Prostate gland (tissue), 2 donors: ENCODE measurements around the gene ATP6V0A4. TPM values are rescaled to one million over a fixed set of nuclear protein-coding genes. Genes with fewer than 3 reads are reported as not detected.

ENCODE experiments used
- DNase-seq: peaks from one replicate; pipeline ENCODE4 v3.0.0-alpha.2; 2019; ENCODE audit warnings: low spot score
- H3K27ac ChIP-seq, 2 donors: fragments of 200-600 bp; sonication (generic); 2 replicates each; pipeline ENCODE4 v1.5.1; 2017 to 2019
- H3K27me3 ChIP-seq: fragments of 200-600 bp; sonication (generic); replicated peaks from 2 replicates; pipeline ENCODE4 v1.5.1; 2019; ENCODE audit not compliant: insufficient read depth
- H3K36me3 ChIP-seq, 2 donors: fragments of 200-600 bp; sonication (generic); 1 replicate in 1 of 2; 2 replicates in 1 of 2; pipeline versions ENCODE4 v1.5.1 to v1.8.1; 2017 to 2019
- H3K4me1 ChIP-seq: fragments of 200-600 bp; sonication (generic); replicated peaks from 2 replicates; pipeline ENCODE4 v1.5.1; 2019
- H3K4me3 ChIP-seq, 2 donors: fragments of 200-600 bp; sonication (generic); 2 replicates each; pipeline ENCODE4 v1.5.1; 2017 to 2019
- H3K9me3 ChIP-seq: fragments of 200-600 bp; sonication (generic); 2 replicates; pipeline ENCODE4 v1.5.1; 2017
- POLR2A ChIP-seq: fragments of 450-650 bp; IDR thresholded peaks from one replicate; pipeline ENCODE4 v1.6.1; 2016; ENCODE audit warnings: antibody characterized with exemption, mild to moderate bottlenecking
- POLR2AphosphoS5 ChIP-seq: sonication (generic); formaldehyde crosslinking; IDR thresholded peaks from one replicate; pipeline ENCODE4 v1.6.1; 2017; ENCODE audit warnings: antibody characterized with exemption
- WGBS: methylation state at CpG from one replicate; pipeline ENCODE4 v1.1.5; 2018; 5-methylcytosine and 5-hydroxymethylcytosine counted together
- intact Hi-C: fragments of 100-400 bp; cut with DNase I; formaldehyde crosslinking; loops from one replicate; pipeline ENCODE4 v1.14.2; 2022
- total RNA-seq, 2 donors: library from RNA; depleted of rRNA; stranded (reverse); fragments of >200 nt; gene quantifications; one replicate each; pipeline ENCODE4 v1.1.0, GENCODE V29; 2016
- TF ChIP-seq, protein P1 (sequence below), 4 experiments: fragments of 200-600 bp in 2 of 4; fragments of 450-650 bp in 2 of 4; sonication (generic) in 2 of 4; IDR thresholded peaks; 1 replicate in 3 of 4; 2 replicates in 1 of 4; pipeline ENCODE4 v1.5.1; 2016 to 2019; ENCODE audit warnings: antibody characterized with exemption in 4 of 4, mild to moderate bottlenecking in 2 of 4, moderate library complexity in 2 of 4

ATP6V0A4 gene
- total RNA-seq = 1 to 10 TPM in 1 of 2 donors, under 1 TPM in 1; 0.62 to 1.2 TPM

DNA sequence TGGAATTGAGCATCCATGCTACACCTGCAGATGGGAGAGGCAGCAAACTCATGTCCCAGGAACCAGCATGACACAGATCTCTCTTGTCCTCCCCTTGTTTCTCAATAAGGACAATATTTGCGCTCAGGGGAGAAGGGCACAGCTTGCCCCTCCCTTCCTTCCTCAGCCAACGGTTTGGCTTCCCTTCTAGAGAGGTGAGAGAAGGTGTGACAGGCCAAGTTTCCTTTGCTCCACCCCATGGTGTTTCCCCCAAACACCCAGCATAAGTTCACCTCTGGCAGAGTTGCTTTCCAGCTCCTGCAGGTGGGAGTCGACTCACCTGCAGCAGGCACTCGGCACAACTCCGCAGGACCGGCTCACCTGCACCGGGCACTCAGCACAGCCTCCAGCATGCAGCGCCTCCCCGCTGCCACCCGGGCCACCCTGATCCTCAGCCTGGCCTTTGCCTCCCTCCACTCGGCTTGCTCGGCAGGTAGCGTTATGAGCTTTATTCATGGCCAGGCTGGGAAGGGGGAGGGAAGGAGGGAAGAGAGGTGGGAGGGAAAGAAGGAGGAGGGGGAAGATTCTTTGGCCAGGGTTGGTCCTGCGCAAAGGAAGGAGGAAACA is at the start of gene ATP6V0A4, which contains the start of gene TMEM213:
TSS of gene ATP6V0A4 (minus strand) at position 482 of the 606 bp plus-strand sequence. CDS start 26,949 bp downstream, outside the sequence.
TSS of gene TMEM213 (plus strand) at position 280 of the 606 bp plus-strand sequence. CDS start at position 391, 111 bp downstream.
- H3K27ac ChIP-seq = no peak within 1 kb of the TSS
- DNase-seq = no peak
- H3K36me3 ChIP-seq = no peaks in the 10 kb centered on the region
- no peak within 1 kb of the TSS for H3K4me3 ChIP-seq
- no peaks in the 10 kb centered on the region for H3K9me3 ChIP-seq
- no peaks in the 10 kb centered on the region for H3K27me3 ChIP-seq
- TF ChIP-seq POLR2AphosphoS5 (no peak), POLR2A (no peak)
- TF ChIP-seq, protein P1, sequence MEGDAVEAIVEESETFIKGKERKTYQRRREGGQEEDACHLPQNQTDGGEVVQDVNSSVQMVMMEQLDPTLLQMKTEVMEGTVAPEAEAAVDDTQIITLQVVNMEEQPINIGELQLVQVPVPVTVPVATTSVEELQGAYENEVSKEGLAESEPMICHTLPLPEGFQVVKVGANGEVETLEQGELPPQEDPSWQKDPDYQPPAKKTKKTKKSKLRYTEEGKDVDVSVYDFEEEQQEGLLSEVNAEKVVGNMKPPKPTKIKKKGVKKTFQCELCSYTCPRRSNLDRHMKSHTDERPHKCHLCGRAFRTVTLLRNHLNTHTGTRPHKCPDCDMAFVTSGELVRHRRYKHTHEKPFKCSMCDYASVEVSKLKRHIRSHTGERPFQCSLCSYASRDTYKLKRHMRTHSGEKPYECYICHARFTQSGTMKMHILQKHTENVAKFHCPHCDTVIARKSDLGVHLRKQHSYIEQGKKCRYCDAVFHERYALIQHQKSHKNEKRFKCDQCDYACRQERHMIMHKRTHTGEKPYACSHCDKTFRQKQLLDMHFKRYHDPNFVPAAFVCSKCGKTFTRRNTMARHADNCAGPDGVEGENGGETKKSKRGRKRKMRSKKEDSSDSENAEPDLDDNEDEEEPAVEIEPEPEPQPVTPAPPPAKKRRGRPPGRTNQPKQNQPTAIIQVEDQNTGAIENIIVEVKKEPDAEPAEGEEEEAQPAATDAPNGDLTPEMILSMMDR (IDR thresholded peaks at IDR 0.05) = no peak
- intact Hi-C loops = no loop called here
- WGBS = 6% methylated on average over 14 of the region's 14 CpGs
- H3K4me1 ChIP-seq = no peaks in the 10 kb centered on the region

GRCh38 chr7:138845711-138846110 is 47.7 kb upstream of the ATP6V0A4 start:
- Histone ChIP-seq H3K9me3 (no peaks in the 10 kb centered on the region), H3K4me1 (no peaks in the 10 kb centered on the region), H3K27me3 (no peaks in the 10 kb centered on the region), H3K36me3 (no peaks in the 10 kb centered on the region), H3K27ac (no peak overlapping the region), H3K4me3 (no peak overlapping the region)
- intact Hi-C loops = no loop called here
- no peak for DNase-seq
- no peak for TF ChIP-seq POLR2A
- TF ChIP-seq, protein P1 (IDR thresholded peaks at IDR 0.05) = no peak
- TF ChIP-seq POLR2AphosphoS5 = no peak
- 35% methylated on average over 2 of the region's 2 CpGs for WGBS

DNA sequence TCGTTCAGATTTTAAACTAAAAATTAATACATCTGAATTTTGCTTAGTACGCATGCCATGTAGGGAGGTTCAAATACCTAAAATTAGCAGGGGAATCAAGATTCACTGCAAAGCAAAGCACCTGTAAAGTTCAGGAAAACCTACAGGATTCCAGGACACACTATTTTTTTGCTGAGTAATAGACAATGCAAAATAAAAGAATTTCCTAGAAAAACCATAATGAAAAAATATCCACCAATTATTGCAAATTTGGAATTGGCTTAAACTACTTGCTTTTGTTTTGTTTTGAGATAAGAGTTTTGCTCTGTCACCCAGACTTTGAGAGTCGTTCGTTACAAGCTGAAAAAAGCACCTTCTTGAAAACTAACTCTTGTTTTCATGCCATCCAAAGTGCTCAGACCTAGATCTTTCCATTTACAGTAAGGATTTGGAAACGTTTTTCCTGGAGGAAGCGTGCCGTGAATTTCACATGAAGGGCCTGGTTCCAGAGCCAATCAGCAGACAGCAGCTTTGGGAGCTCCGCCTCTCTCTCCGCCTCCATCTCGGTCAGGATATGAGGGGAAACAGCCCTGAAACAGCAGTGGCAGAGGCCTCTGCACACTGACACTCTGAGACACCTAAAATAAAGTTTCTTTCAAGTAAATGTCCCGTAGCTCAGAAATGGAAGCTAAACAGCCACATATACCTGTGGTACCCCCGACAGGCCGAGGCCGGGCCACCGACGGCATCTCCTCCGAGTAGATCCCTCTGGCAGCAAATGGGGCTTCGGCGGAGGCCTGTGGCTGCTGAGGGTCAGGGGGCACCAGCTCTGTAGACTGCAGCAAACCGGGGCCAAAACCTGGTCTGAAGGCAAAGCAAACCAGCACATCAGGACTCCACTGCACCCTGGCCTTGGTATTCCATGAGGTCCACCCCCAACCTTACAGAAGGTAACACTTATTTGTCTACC is 45.9 kb upstream of the ATP6V0A4 start:
- no peak overlapping the region for H3K27ac ChIP-seq
- H3K4me3 ChIP-seq = no peak overlapping the region
- no peak for DNase-seq
- H3K36me3 ChIP-seq = no peaks in the 10 kb centered on the region
- intact Hi-C loops = no loop called here
- no peaks in the 10 kb centered on the region for H3K4me1 ChIP-seq
- no peaks in the 10 kb centered on the region for H3K27me3 ChIP-seq
- WGBS = 93% methylated on average over 20 of the region's 20 CpGs
- H3K9me3 ChIP-seq = no peaks in the 10 kb centered on the region
- TF ChIP-seq POLR2A (no peak), POLR2AphosphoS5 (no peak)
- TF ChIP-seq, protein P1 (IDR thresholded peaks at IDR 0.05) = no peak

GRCh38 chr7:138842111-138842510 is 44.1 kb upstream of the ATP6V0A4 start:
- no peak for DNase-seq
- Histone ChIP-seq H3K36me3 (no peaks in the 10 kb centered on the region), H3K4me3 (no peak overlapping the region), H3K27me3 (no peaks in the 10 kb centered on the region), H3K4me1 (no peaks in the 10 kb centered on the region), H3K27ac (no peak overlapping the region), H3K9me3 (no peaks in the 10 kb centered on the region)
- TF ChIP-seq POLR2A = no peak
- TF ChIP-seq, protein P1 (IDR thresholded peaks at IDR 0.05) = no peak
- TF ChIP-seq POLR2AphosphoS5 = no peak
- intact Hi-C loops = no loop called here
- WGBS = 94% methylated on average over 12 of the region's 12 CpGs
